PC-9 (cell line): ENCODE measurements around the gene DPYD. TPM values are rescaled to one million over a fixed set of nuclear protein-coding genes. Genes with fewer than 3 reads are reported as not detected.

Experiments
- Bru-seq: library from RNA; stranded (reverse); fragments of 400-500 nt; gene quantifications from one replicate; lab custom pipeline; 2021; lab: Mats Ljungman, UMichigan
- BruChase-seq, 2 experiments: library from RNA; stranded (reverse); fragments of 400-500 nt; gene quantifications; one replicate each; lab custom pipeline; 2021; lab: Mats Ljungman, UMichigan
- BruUV-seq: library from RNA; stranded (reverse); fragments of 400-500 nt; replicated peaks from 2 replicates; lab custom pipeline; 2021; lab: Mats Ljungman, UMichigan
- CTCF ChIA-PET: fragments of 300-600 bp; sonication (Branson Sonifier 250); formaldehyde crosslinking; loops from one replicate; lab custom pipeline; 2022; ENCODE audit warnings: antibody characterized with exemption; lab: Charles Lee
- POLR2A ChIA-PET: fragments of 300-600 bp; sonication (Branson Sonifier 250); formaldehyde crosslinking; loops from one replicate; lab custom pipeline; 2022; ENCODE audit warnings: antibody characterized with exemption; ENCODE audit not compliant: unreplicated experiment; lab: Charles Lee
- DNase-seq, 2 experiments: peaks; one replicate each; pipeline versions ENCODE4 v3.0.0 to v3.0.0-alpha.2; 2015 to 2022; ENCODE audit warnings: mixed read lengths in 1 of 2
- H2AFZ ChIP-seq: fragments of 200-600 bp; sonication (generic); 2 replicates; pipeline ENCODE4 v1.8.1; 2017; ENCODE audit warnings: antibody characterized with exemption
- H3F3A ChIP-seq: fragments of 200-600 bp; sonication (generic); 2 replicates; pipeline ENCODE4 v1.8.1; 2017; ENCODE audit warnings: antibody characterized with exemption, mild to moderate bottlenecking, low read depth; ENCODE audit not compliant: insufficient read depth
- H3K27ac ChIP-seq: fragments of 200-600 bp; sonication (generic); 2 replicates; pipeline ENCODE4 v1.6.1; 2016; ENCODE audit warnings: mixed run types
- H3K27me3 ChIP-seq: fragments of 200-600 bp; sonication (generic); 2 replicates; pipeline ENCODE4 v1.6.1; 2016; ENCODE audit warnings: low read depth, mixed run types; ENCODE audit not compliant: insufficient read depth
- H3K36me3 ChIP-seq: fragments of 200-600 bp; sonication (generic); 2 replicates; pipeline ENCODE4 v1.6.1; 2016; ENCODE audit warnings: low read depth, mixed run types
- H3K4me1 ChIP-seq: fragments of 200-600 bp; sonication (generic); replicated peaks from 2 replicates; pipeline ENCODE4 v1.6.1; 2016; ENCODE audit warnings: mixed run types; ENCODE audit not compliant: insufficient read depth
- H3K4me2 ChIP-seq: fragments of 200-600 bp; sonication (generic); 2 replicates; pipeline ENCODE4 v1.6.1; 2017; ENCODE audit warnings: mixed run types
- H3K4me3 ChIP-seq: fragments of 200-600 bp; sonication (generic); 2 replicates; pipeline ENCODE4 v1.6.1; 2016; ENCODE audit warnings: mixed run types
- H3K79me2 ChIP-seq: fragments of 200-600 bp; sonication (generic); 2 replicates; pipeline ENCODE4 v1.6.1; 2017; ENCODE audit warnings: low read depth, mixed run types
- H3K9me2 ChIP-seq: fragments of 200-600 bp; sonication (generic); 2 replicates; pipeline ENCODE4 v1.8.1; 2017; ENCODE audit warnings: mild to moderate bottlenecking; ENCODE audit not compliant: insufficient read depth
- H3K9me3 ChIP-seq: fragments of 200-600 bp; sonication (generic); 2 replicates; pipeline ENCODE4 v1.8.1; 2016; ENCODE audit warnings: low read depth; ENCODE audit not compliant: insufficient read depth
- H4K20me1 ChIP-seq: fragments of 200-600 bp; sonication (generic); 2 replicates; pipeline ENCODE4 v1.8.1; 2017; ENCODE audit not compliant: insufficient read depth
- CTCF ChIP-seq: fragments of 200-600 bp; sonication (generic); conservative IDR thresholded peaks from 2 replicates; pipeline ENCODE4 v1.6.1; 2017; ENCODE audit warnings: mixed run types, antibody characterized with exemption, mild to moderate bottlenecking, moderate library complexity
- EZH2 ChIP-seq: fragments of 200-600 bp; sonication (generic); IDR thresholded peaks from 2 replicates; pipeline ENCODE4 v1.8.0; 2017; ENCODE audit warnings: antibody characterized with exemption, low read depth
- intact Hi-C: fragments of 100-400 bp; cut with micrococcal nuclease; formaldehyde crosslinking; loops from one replicate; pipeline ENCODE4 v1.10.0; 2022; ENCODE audit not compliant: unreplicated experiment
- long read RNA-seq: library from polyadenylated mRNA; stranded (forward); transcript quantifications from one replicate; pipeline ENCODE4 v2.0.0, GENCODE V29; 2022
- total RNA-seq: library from RNA; stranded (reverse); gene quantifications from 2 replicates; pipeline ENCODE4 v1.2.3, GENCODE V29; 2021

DPYD gene
- 20.0 and 24.1 TPM in 2 replicates for total RNA-seq
- percentile 71 among the genes with signal in this experiment for Bru-seq, nascent RNA
- percentile 61 among the genes with signal in this experiment for BruChase-seq, experiment 1, labeled RNA remaining after a 2-hour chase
- percentile 50 among the genes with signal in this experiment for BruChase-seq, experiment 2, labeled RNA remaining after a 6-hour chase
- long read RNA-seq, full-length matches to known transcripts = 8 of 23 reads
- long read RNA-seq, partial matches to known transcripts = 3 of 23 reads
- long read RNA-seq, other reads (novel, unspliced or antisense) = 12 of 23 reads

GRCh38 chr1:97920832-97921571 lies at the start of gene DPYD:
Gene DPYD, minus strand, starts transcription at chr1:97921034. Its CDS starts 112 bp downstream, at chr1:97920922.
- Histone ChIP-seq H3K9me2 (no peaks in the 10 kb centered on the region), H3K27me3 (no peaks in the 10 kb centered on the region), H2AFZ (peak within 1 kb of the TSS; percentile 99), H3K36me3 (no peaks in the 10 kb centered on the region), H3K4me1 (peaks cover 21% of the 10 kb centered on the region), H3K4me3 (peak within 1 kb of the TSS; percentile 81), H4K20me1 (no peaks in the 10 kb centered on the region), H3F3A (peaks cover 26% of the 10 kb centered on the region), H3K4me2 (peak within 1 kb of the TSS; percentile 91), H3K79me2 (no peaks in the 10 kb centered on the region), H3K27ac (peak within 1 kb of the TSS; percentile 42), H3K9me3 (no peaks in the 10 kb centered on the region)
- DNase-seq = peak; percentile 85 to 92
- intact Hi-C loops = loop anchor here (2.0 to 10.0 kb wide), 4 partner anchors 18 to 956 kb away; no protein-coding TSS in a partner anchor
- ChIA-PET POLR2A (interaction anchor here (0.6 to 1.0 kb wide), 4 partner anchors 16 to 1562 kb away, joined by 3 to 6 read pairs (median 4); no protein-coding TSS in a partner anchor), CTCF (interaction anchor here (0.5 kb wide), 1 partner anchor 289 kb away, joined by 9 read pairs; no protein-coding TSS in a partner anchor)
- TSS peak; percentile 86 for BruUV-seq
- TF ChIP-seq EZH2 (no peak), CTCF (no peak)

DNA sequence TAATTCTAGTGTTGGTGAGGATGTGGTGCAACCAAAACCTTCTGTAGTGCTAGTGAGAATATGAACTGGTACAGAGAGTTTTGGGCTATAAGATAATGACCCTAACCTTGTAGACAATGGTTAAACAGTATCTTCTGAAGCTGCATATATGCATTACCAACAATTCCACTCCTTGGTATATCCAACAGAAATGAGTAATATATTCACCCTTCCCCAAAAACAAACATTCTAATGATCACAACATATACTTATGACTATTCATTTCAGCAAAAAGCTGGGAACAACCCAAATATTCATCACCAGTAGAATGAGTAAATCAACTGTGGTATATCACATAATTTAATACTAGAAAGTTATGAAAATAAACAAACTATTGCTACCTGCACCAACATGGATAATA lies 39.6 kb upstream of the DPYD start:
- ChIA-PET CTCF (no interaction called here), POLR2A (no interaction called here)
- H3K27ac ChIP-seq = no peak overlapping the region
- no peak overlapping the region for H3K4me2 ChIP-seq
- H3K79me2 ChIP-seq = no peaks in the 10 kb centered on the region
- no peaks in the 10 kb centered on the region for H3K4me1 ChIP-seq
- intact Hi-C loops = no loop called here
- no peak overlapping the region for H2AFZ ChIP-seq
- no peaks in the 10 kb centered on the region for H3K9me2 ChIP-seq
- H3K4me3 ChIP-seq = no peak overlapping the region
- H3K27me3 ChIP-seq = no peaks in the 10 kb centered on the region
- DNase-seq = no peak
- TF ChIP-seq CTCF (no peak), EZH2 (no peak)
- no peaks in the 10 kb centered on the region for H3K36me3 ChIP-seq
- peaks cover 3% of the 10 kb centered on the region; the same call in 1 of the 2 replicates for H3F3A ChIP-seq
- H3K9me3 ChIP-seq = no peaks in the 10 kb centered on the region
- no TSS peak for BruUV-seq
- H4K20me1 ChIP-seq = no peaks in the 10 kb centered on the region

- H3K36me3 ChIP-seq = no peaks in the 10 kb centered on the region
- no peak overlapping the region for H2AFZ ChIP-seq
- no peaks in the 10 kb centered on the region for H3K4me1 ChIP-seq
- CTCF ChIA-PET = no interaction called here
- no peak for DNase-seq
- H3K27me3 ChIP-seq = no peaks in the 10 kb centered on the region
- H3K9me2 ChIP-seq = no peaks in the 10 kb centered on the region
- intact Hi-C loops = no loop called here
- H3K79me2 ChIP-seq = no peaks in the 10 kb centered on the region
- no peak overlapping the region for H3K27ac ChIP-seq
- H3F3A ChIP-seq = no peaks in the 10 kb centered on the region
- H3K4me2 ChIP-seq = no peak overlapping the region
- TF ChIP-seq CTCF (no peak), EZH2 (no peak)
- no peaks in the 10 kb centered on the region for H3K9me3 ChIP-seq
- no peaks in the 10 kb centered on the region for H4K20me1 ChIP-seq
- BruUV-seq = no TSS peak
- POLR2A ChIA-PET = no interaction called here
- no peak overlapping the region for H3K4me3 ChIP-seq
Observed at GRCh38 chr1:97947695-97948094, 26.9 kb upstream of the DPYD start.
